ENCODE results near the gene CNKSR2. TPM values are rescaled to one million over a fixed set of nuclear protein-coding genes. Genes with fewer than 3 reads are reported as not detected.

Gene CNKSR2
- total RNA-seq, 1 donor from 2014 or later, result 54.5 TPM

GRCh38 chrX:21700967-21701366 lies 326.7 kb downstream of the CNKSR2 start:
- Mint-ChIP-seq H3K27ac (no peak overlapping the region), H3K27me3 (ENCODE audit: insufficient read depth, low read depth) (no peaks in the 10 kb centered on the region), H3K4me1 (peaks cover 3% of the 10 kb centered on the region), H3K4me3 (no peak overlapping the region), H3K9me3 (no peaks in the 10 kb centered on the region), H3K36me3 (no peaks in the 10 kb centered on the region)
- no peaks in the 10 kb centered on the region for H3K27me3 ChIP-seq
- no peak overlapping the region for H2AFZ ChIP-seq (replicated peaks)
- H3K9me3 ChIP-seq (ENCODE audit: low read depth), result no peaks in the 10 kb centered on the region
- H3K79me2 ChIP-seq (ENCODE audit: low read depth), result no peaks in the 10 kb centered on the region
- H3K4me1 ChIP-seq, result no peaks in the 10 kb centered on the region
- H3K27ac ChIP-seq, result no peak overlapping the region
- H3F3A ChIP-seq (ENCODE audit: low read depth), result no peaks in the 10 kb centered on the region
- TF ChIP-seq CTCF (IDR thresholded peaks at IDR 0.05) (no peak), EZH2phosphoT487 (IDR thresholded peaks at IDR 0.05) (no peak), EZH2 (IDR thresholded peaks at IDR 0.05) (no peak)
- no peaks in the 10 kb centered on the region for H4K20me1 ChIP-seq (ENCODE audit: low read depth)
- H3K36me3 ChIP-seq, result no peaks in the 10 kb centered on the region
- H3K4me2 ChIP-seq, result no peak overlapping the region
- no peak for DNase-seq (ENCODE audit: low spot score)
- no peak overlapping the region for H3K9ac ChIP-seq
- no peak overlapping the region for H3K4me3 ChIP-seq

- H3K36me3 ChIP-seq, result no peaks in the 10 kb centered on the region
- H3K4me2 ChIP-seq, result no peak overlapping the region
- no peak overlapping the region for H3K4me3 ChIP-seq
- no peaks in the 10 kb centered on the region for H4K20me1 ChIP-seq (ENCODE audit: low read depth)
- H3K9me3 ChIP-seq (ENCODE audit: low read depth), result no peaks in the 10 kb centered on the region
- no peaks in the 10 kb centered on the region for H3K4me1 ChIP-seq
- H3K27me3 ChIP-seq, result no peaks in the 10 kb centered on the region
- Mint-ChIP-seq H3K27me3 (ENCODE audit: insufficient read depth, low read depth) (no peaks in the 10 kb centered on the region), H3K9me3 (no peaks in the 10 kb centered on the region), H3K4me1 (peaks cover 3% of the 10 kb centered on the region), H3K36me3 (no peaks in the 10 kb centered on the region), H3K4me3 (no peak overlapping the region), H3K27ac (no peak overlapping the region)
- H3K79me2 ChIP-seq (ENCODE audit: low read depth), result no peaks in the 10 kb centered on the region
- no peak overlapping the region for H3K27ac ChIP-seq
- TF ChIP-seq EZH2 (IDR thresholded peaks at IDR 0.05) (no peak), CTCF (IDR thresholded peaks at IDR 0.05) (no peak), EZH2phosphoT487 (IDR thresholded peaks at IDR 0.05) (no peak)
- H3F3A ChIP-seq (ENCODE audit: low read depth), result no peaks in the 10 kb centered on the region
- no peak overlapping the region for H3K9ac ChIP-seq
- H2AFZ ChIP-seq (replicated peaks), result no peak overlapping the region
- no peak for DNase-seq (ENCODE audit: low spot score)
Measured at GRCh38 chrX:21702725-21703124, 328.5 kb downstream of the CNKSR2 start.

Data from neural progenitor cell (in vitro differentiated cells).